HL-60/S4 (cell line): ENCODE measurements around the gene PPP6C.
"Not testable (repeated sequence)": the region's sequence is repeated elsewhere in the genome, so short reads cannot be mapped to it uniquely, and the experiment has no call there.

Experiments used
- in situ Hi-C: fragments of 300-500 bp; cut with MboI; formaldehyde crosslinking; loops from 2 replicates; pipeline ENCODE4 v1.14.3; 2022; ENCODE audit warnings: low sequenced_read_pairs

PPP6C gene

DNA sequence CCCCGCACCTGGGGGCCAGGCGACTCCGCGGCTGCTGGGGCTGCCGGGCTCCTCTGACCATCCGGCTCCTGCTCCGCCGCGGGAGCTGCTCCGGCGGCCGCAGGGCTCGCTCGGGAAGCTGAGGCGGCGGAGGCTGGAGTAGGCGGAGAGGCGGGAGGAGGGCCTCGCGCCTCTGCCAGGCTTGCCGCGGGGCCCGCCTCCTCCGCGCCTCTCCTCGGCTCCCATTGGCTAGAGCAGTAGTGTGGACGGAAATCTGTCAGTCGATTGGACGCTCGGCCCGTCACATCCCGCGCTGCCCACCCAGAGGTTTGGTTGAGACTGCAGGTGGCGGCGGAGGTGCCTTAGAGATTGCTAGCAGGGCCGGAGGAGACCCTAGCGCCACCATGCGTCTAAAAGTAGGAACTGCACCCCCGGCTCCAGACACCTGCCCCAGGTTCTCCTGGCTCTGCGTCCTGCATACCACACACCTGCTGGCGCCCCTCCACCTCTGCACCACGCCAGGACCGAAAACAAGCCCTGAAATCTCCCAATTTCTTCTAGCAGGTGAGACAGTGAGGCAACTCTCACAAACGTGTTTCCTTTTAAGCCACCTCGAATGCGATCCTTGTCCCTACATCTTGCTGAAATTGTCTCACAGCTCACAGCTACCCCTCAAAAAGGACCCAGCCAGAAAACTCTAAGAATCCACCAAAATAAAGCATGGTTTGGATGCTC is 46.1 kb downstream of the PPP6C start, which contains the start of gene SCAI:
Gene SCAI (minus strand): TSS at position 152 of the 714 bp plus-strand sequence. CDS start 91 bp downstream, at position 61.
- in situ Hi-C loops, result no loop called here

DNA sequence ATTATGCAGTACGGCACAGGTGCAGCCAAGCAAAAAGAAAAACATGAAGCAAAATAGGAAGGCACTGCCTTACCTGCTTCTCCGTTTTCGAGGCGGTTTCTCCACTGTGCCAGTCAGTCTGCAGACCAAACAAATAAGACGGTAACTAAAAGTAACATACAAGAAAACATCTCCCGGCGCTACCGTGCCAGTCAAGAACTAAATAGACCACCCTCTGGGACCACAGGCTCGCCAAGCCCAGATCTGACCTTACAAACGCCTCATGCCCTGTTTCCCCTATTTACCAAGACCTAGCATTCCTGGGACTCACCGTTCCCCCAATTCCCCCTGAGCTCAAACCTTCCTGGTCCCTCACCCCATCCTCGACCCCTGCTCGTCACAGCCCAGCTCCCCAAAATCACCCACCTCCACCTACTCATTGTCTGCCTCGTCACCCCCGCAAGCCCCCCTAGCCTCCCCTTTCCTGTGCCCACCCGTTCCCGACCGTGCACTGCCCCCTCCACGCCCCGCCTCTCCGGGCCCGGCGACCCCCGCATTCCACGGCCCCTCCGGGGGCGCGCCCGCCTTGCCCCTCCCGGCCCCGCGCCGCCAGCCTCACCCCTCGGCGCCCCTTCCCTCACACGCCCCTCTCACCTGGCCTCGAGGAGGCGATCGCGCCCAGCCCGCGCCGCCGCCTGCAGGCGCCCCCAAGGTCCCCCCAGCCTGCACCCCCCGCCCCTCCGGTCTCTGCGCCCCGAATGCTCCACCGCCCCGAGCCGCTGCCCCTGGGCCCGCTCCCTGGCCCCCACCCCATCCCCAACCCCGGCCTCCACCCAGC is 46.8 kb downstream of the PPP6C start:
- in situ Hi-C loops, result no loop called here

DNA sequence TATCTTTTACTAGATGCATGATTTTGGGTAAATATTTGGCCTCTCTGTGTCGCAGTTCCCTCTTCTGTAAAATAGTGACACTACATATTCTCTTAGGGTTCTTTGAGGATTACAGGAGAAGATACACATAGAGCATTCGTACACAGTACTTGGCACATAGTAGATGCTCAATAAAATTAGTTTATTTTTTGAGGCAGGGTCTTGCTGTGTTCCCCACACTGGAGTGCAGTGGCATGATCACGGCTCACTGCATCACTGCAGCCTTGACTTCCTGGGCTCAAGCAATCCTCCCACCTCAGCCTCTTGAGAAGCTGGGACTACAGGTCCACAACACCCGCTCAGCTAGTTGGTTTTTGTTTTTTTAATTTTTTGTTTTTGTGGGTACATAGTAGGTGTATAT is 47.9 kb downstream of the PPP6C start:
- in situ Hi-C loops, result no loop called here

DNA sequence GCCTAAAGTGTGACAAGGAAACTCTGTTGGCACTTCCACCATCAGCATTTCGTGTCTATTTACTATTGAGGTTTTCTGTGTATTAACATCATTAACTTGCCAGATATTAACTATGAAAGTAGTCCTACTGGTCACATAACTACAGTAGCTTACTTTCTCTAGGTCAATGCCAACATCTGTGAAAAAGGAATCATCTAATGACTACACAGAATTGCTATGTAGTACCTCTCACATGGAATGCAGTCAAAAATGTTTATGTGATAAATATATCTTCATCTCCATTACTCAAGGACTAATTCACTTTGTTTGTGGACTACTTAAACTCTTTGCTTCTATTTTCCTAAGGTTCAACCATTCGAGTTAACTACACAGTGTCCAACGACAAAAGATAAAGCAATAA is 48.4 kb downstream of the PPP6C start:
- in situ Hi-C loops, result no loop called here

DNA sequence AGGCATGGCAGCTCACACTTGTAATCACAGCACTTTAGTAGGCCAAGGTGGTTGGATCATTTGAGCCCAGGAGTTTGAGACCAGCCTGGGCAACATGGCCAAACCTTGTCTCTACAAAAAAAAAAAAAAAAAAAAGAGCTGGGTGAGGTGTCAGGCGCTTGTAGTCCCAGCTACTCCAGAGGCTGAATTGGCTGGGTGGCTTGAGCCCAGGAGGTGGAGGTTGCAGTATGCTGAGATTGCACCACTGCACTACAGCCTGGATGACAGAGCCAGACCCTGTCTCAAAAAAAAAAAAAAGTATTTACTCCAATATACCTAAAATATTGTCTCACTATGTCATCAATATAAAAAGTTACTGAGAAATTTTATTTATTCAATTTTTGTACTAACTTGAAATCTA is 49.0 kb downstream of the PPP6C start:
- in situ Hi-C loops, result no loop called here

DNA sequence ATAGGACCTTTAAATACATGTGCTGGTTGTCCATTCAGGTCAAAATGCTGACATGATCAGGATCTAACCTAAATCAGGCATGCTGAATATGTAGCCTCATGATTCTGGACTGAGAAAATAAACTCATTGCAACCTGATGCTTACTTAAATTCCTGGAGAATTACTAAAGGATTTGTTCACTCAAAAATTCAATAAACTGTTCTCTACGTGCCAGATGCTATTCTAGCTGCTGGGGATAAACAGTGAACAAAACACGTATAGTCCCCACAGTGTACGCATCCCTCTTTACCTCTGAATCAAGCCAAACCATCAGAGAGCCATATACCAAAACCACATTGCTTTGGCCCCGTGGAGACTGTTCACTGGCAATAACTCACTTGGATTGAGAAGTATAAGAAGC is 52.4 kb downstream of the PPP6C start:
- in situ Hi-C loops, result no loop called here

DNA sequence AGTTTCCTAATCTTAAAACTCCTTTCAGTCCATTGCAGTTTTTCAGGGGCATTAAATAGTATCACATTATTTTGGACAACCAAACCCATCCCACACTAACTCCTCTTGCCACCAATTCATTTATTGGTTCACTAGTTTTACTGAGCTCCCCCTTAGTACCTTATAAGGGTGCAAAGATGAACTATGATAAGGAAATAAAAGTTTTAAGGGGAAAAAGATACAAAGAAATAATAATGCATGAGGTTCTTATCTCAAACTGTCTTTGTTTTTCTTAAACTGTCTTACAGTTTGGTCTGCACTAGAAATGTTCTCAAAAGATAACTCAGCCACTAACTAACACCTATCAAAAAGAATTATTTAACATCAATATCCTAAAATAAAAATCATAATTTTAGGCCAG is 54.6 kb downstream of the PPP6C start:
- in situ Hi-C loops, result no loop called here

DNA sequence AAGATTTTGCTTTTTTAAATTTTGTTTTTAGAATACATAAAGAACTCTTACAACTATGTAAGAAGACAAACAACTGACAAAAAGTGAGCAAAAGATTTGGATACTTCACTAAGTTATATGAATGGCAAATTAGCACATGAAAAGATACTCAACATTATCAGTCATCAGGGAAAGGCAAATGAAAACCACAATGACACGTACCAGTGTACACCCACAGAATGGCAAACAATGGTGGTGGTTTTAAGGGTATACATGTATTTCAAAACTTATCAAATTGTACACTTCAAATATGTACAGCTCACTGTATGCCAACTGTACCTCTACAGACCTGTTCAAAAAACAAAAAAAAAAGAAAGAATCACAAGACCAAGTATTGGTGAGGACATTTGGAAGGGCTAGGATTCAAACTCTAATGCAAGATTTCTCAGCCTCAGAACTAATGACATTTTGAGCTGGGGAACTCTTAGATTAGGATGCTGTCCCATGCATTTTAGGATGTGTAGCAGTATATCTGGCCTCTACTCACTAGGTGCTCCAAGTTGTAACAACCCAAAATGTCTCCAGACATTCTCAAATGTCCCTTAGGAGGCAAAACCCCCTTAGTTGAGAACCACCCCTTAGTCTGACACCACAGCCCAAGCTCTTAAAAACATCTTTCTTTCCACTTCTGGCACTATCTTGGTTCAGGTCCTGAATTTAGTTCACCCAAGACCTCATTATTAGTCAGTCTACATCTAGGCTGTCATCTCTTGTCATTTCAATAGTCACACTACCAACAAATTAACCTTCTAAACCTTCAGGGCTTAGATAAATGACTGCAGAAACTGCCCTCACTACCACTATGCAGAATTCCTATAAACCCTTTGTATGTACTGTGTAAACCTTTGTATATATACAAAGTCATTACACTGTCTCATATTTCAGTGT is 55.9 kb downstream of the PPP6C start:
- in situ Hi-C loops, result no loop called here

DNA sequence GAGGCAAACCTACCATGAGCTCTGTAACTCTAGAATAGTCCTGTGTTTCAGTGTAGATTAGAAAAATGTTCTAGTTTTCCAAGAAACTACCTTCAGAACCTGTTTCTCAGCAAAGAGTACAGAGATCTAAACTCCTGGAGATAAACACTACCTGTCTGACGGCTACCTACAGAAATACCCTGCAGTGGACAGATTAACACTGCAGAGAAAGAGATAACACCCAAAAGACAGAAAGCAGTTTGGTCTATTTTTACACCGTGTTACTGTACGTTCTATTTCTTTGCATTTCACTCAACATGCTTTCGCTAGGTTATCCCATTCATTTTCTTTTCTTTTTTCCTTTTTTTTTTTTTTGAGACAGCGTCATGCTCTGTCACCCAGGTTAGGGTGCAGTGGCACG is 57.8 kb downstream of the PPP6C start:
- in situ Hi-C loops, result no loop called here

DNA sequence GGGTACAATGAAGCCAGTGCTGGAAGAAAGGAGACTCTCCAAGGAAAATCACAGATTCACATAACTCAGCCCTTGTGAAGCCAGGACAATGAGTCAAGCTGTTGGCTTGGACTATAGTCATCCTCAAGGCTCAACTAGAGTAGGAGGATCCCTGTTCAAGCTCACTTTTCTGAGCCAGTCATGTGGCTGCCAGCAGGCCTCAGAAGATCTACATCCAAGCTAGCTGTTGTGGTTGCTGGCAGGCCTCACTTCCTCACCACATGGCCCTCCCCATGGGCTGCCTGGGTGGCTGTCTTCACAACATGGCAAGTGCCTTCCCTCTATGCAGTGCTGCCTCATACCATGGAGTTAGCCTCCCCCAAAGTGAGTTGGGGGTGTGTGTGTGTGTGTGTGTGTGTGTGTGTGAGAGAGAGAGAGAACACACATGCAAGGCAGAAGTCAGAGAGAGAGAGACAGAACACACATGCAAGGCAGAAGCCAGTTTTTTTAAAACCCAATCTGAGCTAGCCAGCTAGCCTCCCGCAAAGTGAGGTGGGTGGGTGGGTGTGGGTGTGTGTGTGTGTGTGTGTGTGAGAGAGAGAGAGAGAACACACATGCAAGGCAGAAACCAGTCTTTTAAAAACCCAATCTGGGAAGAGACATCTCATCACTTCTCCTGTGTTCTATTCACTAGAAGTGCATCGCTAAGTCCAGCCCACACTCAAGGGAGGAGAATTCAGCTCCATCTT is 63.4 kb downstream of the PPP6C start:
- in situ Hi-C loops, result no loop called here

DNA sequence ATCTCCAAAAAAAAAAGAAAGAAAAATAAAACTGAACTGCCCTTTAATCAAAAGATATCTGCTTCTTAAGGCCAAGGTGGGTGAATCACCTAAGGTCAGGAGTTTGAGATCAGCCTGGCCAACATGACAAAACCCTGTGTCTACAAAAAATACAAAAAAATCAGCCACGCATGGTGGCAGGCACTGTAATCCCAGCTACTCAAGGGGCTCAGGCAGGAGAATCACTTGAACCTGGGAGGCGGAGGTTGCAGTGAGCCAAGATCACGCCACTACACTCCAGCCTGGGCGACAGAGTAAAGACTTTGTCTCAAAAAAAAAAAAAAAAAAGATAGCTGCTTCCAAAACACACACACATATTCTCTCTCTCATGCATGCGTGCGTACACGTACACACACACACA is 64.1 kb downstream of the PPP6C start:
- in situ Hi-C loops, result no loop called here

DNA sequence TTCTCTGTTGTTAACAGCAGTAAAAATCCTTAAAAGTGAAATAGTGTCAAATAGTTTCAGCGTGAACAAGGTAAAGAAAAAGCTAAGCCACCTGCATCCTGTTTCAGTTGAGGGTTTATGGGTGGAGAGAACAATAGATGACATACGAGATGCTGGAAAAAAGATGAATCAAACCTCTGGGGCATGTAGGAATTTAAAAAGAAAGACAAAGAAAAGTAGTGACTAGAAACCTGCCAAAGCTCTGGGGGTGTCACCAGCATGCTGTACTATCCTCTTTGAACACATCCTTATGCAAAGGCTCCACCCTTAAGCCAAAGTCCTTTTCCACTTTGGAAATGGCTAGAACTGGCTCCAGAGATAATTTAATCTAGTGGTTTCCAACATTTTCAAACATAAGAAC is 68.5 kb downstream of the PPP6C start:
- in situ Hi-C loops, result no loop called here

DNA sequence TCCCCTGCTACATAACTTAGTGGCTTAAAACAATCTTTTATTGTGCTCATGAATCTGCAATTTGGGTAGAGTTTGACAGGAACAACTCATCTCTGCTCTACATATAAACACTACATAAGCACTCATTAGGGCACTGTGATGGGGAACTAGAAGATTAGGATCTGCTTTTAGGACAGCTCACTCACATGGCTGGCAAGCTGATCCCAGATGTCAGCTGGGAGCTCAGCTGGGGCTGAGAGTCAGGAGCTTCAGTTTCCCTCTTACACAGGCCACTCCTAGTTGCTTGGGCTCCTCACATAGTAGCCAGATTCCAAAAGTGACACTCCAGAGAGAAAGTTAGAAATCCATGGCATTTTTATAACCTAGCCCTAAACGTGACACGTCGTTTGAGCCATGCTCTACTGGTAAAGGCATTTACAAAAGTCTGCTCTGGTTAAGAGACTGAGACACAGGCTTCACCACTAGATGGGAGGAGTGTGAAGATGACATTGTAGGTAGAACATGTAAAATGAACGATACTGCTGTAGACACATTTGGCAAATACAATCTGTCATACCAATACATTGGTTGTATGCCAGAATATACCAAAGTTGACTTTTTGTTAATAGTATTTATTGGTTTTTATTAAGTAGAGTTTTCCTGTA is 69.8 kb downstream of the PPP6C start:
- in situ Hi-C loops, result no loop called here

DNA sequence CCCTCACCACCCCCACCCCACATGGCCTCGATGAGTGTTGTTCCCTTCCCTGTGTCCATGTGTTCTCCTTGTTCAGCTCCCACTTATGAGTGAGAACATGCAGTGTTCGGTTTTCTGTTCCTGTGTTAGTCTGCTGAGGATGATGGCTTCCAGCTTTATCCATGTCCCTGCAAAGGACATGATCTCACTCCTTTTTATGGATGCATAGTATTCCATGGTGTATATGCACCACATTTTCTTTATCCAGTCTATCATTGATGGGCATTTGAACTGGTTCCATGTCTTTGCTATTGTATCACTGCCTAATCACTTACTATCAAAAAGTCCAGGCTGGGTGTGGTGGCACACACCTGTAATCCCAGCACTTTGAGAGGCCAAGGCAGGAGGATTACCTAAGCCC is 70.9 kb downstream of the PPP6C start:
- in situ Hi-C loops, result not testable (repeated sequence)

DNA sequence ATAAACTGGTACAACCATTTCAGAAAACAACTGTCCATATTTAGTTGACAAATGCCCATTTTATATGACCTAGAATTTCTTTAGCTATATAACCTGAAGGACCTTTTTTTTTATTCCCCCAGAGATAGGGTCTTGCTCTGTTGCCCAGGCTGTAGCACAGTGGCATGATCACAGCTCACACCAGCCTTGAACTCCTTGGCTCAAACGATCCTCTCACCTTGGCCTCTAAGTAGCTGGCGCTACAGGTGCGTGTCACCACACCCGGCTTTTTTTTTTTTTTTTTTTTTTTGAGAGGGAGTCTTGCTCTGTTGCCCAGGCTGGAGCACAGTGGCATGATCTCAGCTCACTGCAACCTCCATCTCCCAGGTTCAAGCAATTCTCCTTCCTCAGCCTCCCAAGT is 75.1 kb downstream of the PPP6C start:
- in situ Hi-C loops, result not testable (repeated sequence)

DNA sequence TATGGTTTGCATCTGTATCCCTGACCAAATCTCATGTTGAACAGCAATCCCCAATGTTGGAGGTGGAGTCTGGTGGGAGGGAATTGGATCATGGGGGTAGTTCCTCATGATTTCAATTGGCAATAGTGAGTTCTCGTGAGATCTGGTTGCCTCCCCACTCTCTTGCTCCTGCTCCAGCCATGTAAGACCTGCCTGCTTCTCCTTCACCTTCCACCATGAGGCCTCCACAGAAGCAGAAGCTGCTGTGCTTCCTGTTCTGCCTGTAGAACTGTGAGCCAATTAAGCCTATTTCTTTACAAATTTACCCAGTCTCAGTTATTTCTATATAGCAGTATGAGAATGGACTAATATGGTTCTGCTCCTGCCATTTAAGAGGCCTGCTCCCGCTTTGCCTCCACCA is 79.1 kb downstream of the PPP6C start:
- in situ Hi-C loops, result no loop called here

DNA sequence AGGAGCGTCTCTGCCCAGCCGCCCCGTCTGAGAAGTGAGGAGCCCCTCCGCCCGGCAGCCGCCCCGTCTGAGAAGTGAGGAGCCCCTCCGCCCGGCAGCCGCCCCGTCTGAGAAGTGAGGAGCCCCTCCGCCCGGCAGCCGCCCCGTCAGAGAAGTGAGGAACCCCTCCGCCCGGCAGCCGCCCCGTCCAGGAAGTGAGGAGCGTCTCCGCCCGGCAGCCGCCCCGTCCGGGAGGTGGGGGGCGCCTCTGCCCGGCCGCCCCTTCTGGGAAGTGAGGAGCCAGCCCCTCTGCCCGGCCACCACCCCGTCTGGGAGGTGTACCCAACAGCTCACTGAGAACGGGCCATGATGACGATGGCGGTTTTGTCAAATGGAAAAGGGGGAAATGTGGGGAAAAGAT is 81.1 kb downstream of the PPP6C start:
- in situ Hi-C loops, result not testable (repeated sequence)

DNA sequence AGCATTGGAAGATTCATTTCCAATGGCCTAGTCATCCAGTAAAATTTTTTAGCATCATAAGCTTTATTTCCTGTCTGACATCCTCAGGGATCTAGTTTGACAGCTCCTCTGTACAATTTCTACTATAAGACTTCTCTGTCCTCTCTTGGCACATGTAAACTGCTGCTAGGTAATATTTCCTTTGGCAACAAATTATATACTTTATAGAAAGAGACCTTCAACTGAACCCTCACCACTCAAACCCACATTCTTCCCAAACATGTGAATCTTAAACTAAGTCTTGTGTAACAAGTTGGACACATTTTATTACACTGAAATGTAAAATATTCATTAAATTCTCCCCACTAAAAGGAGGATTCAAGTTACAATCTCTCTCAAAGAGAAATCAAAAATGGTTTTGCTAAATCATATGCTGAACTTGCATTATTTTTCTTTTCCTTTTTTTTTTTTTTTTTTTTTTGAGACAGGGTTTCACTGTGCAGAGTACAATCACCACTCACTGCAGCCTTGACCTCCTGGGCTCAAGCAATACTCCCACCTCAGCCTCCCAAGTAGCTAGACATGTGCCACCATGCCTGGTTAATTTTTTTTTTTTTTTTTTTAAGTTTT is 83.2 kb downstream of the PPP6C start:
- in situ Hi-C loops, result no loop called here

DNA sequence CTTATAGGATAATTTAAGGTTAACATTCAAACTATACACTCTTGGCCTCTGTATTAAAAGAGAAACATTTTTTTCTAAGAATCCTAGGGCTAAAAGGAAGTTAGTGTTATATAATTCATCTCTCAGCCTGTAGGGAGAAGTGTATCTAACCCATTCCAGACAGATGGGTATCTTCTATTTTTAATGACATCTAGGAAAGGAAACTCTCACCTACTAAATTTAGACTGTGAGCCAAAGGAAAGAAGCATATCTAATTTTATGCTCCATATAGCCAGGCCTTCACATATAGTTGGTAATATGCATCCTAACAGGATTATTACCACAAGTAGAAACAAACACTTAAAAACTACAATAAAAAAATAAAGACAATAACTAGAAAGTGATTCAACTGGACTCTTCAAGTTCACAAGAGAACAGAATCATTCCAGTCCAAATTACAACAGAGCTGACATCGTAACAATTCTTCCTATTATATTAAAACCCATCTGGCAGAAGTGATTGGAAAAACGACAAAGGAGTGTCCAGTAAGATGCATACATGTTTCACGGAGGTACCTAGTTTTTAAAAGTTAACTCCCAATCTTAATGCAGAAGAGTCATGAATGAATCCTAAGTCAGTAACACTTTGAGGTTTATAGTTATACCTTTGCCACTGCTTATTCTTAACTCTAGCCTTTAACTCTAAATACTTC is 85.7 kb downstream of the PPP6C start:
- in situ Hi-C loops, result no loop called here
